ENCODE results near the gene ATP6AP2.

DNA sequence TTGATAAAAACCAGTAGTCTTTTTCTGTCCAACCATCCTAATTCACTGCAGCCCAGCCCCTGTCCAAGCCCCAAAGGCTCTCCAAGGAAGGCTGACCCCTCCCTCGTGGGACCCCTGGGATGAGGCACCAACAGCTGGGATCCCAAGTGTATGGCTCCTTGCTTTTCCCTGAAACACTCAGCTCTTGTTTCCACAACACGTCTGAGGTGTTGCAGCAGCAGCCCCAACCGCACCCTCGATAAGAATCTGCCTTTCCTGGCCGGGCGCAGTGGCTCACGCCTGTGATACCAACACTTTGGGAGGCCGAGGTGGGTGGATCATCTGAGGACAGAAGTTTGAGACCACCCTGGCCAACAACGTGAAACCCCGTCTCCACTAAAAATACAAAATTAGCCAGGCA is 17.0 kb upstream of the ATP6AP2 start:
- TF ChIP-seq POLR2AphosphoS5 (IDR thresholded peaks at IDR 0.05; ENCODE audit: low read depth, low read length), result no peak
- TF ChIP-seq, protein P1, sequence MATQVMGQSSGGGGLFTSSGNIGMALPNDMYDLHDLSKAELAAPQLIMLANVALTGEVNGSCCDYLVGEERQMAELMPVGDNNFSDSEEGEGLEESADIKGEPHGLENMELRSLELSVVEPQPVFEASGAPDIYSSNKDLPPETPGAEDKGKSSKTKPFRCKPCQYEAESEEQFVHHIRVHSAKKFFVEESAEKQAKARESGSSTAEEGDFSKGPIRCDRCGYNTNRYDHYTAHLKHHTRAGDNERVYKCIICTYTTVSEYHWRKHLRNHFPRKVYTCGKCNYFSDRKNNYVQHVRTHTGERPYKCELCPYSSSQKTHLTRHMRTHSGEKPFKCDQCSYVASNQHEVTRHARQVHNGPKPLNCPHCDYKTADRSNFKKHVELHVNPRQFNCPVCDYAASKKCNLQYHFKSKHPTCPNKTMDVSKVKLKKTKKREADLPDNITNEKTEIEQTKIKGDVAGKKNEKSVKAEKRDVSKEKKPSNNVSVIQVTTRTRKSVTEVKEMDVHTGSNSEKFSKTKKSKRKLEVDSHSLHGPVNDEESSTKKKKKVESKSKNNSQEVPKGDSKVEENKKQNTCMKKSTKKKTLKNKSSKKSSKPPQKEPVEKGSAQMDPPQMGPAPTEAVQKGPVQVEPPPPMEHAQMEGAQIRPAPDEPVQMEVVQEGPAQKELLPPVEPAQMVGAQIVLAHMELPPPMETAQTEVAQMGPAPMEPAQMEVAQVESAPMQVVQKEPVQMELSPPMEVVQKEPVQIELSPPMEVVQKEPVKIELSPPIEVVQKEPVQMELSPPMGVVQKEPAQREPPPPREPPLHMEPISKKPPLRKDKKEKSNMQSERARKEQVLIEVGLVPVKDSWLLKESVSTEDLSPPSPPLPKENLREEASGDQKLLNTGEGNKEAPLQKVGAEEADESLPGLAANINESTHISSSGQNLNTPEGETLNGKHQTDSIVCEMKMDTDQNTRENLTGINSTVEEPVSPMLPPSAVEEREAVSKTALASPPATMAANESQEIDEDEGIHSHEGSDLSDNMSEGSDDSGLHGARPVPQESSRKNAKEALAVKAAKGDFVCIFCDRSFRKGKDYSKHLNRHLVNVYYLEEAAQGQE (IDR thresholded peaks at IDR 0.05; ENCODE audit: insufficient read depth in 1 of 2, low read depth in 2 of 2, low read length in 2 of 2), result no peak
- TF ChIP-seq TAF1 (IDR thresholded peaks at IDR 0.05; ENCODE audit: borderline replicate concordance, insufficient read depth, low read length), result no peak
